K562 (cell line): Measurements from ENCODE around the gene UBA1. TPM values are rescaled to one million over a fixed set of nuclear protein-coding genes. Genes with fewer than 3 reads are reported as not detected.

Source experiments
- ATAC-seq: fragments of 200-7000 bp; cut with Tn5 transposase; 3 replicates; pipeline ENCODE4 v1.9.1; 2020; ENCODE audit warnings: moderate library complexity
- BruUV-seq: library from RNA; stranded (reverse); fragments of 400-500 nt; replicated peaks from 2 replicates; lab custom pipeline; 2021; lab: Mats Ljungman, UMichigan
- CTCF ChIA-PET: fragments of 300-600 bp; formaldehyde crosslinking; extraction: SDS; loops from one replicate; lab custom pipeline; 2021; ENCODE audit warnings: low intra/inter-chr PET ratio; lab: Yijun Ruan, JAX
- POLR2A ChIA-PET: fragments of 300-600, 350-650 bp; sonication (Branson Sonifier 250); formaldehyde crosslinking; extraction: SDS; loops from one replicate; lab custom pipeline; 2021; ENCODE audit warnings: antibody characterized with exemption, inconsistent platforms; lab: Yijun Ruan, JAX
- DNase-seq, 4 experiments: peaks; one replicate each; pipeline versions ENCODE4 v3.0.0 to v3.0.0-alpha.2; 2011 to 2018; ENCODE audit warnings: low spot score in 3 of 4, mixed read lengths in 3 of 4; ENCODE audit errors: extremely low read depth in 1 of 4
- FAIRE-seq: peaks from 2 replicates; lab custom pipeline; 2011; peaks lifted over from hg19 to GRCh38; lab: Jason Lieb, UNC
- H2AFZ ChIP-seq: 2 replicates; pipeline ENCODE4 v1.6.0; 2011; ENCODE audit warnings: low read depth, low read length, control low read depth, inconsistent platforms
- H3K27ac ChIP-seq: fragments of 200-600 bp; 3 replicates; pipeline ENCODE4 v1.8.0; 2011; ENCODE audit warnings: low read depth, mild to moderate bottlenecking, control low read depth, inconsistent platforms, low read length, moderate library complexity, mixed read lengths; ENCODE audit errors: extremely low read depth
- H3K27me3 ChIP-seq, 2 experiments: fragments of 300-600 bp in 1 of 2; 2 replicates in 1 of 2; 3 replicates in 1 of 2; pipeline versions ENCODE4 v1.6.0 to v1.8.0; 2011; ENCODE audit warnings: inconsistent platforms in 2 of 2, low read length in 2 of 2, mild to moderate bottlenecking in 1 of 2, mixed read lengths in 1 of 2, moderate library complexity in 1 of 2; ENCODE audit not compliant: control insufficient read depth in 2 of 2, insufficient read depth in 2 of 2
- H3K36me3 ChIP-seq: fragments of 300-600 bp; 3 replicates; pipeline ENCODE4 v1.8.0; 2011; ENCODE audit warnings: mild to moderate bottlenecking, low read length, inconsistent platforms; ENCODE audit not compliant: control insufficient read depth, insufficient read depth
- H3K4me1 ChIP-seq, 2 experiments: fragments of 200-600 bp in 1 of 2; replicated peaks in 1 of 2; 2 replicates in 1 of 2; 3 replicates in 1 of 2; pipeline versions ENCODE4 v1.5.1 to v1.8.0; 2011; ENCODE audit warnings: inconsistent platforms in 2 of 2, low read length in 2 of 2, mild to moderate bottlenecking in 1 of 2, mixed read lengths in 1 of 2, moderate library complexity in 1 of 2; ENCODE audit not compliant: control insufficient read depth in 2 of 2, insufficient read depth in 2 of 2
- H3K4me2 ChIP-seq: 2 replicates; pipeline ENCODE4 v1.6.1; 2011; ENCODE audit warnings: low read length, control low read depth, inconsistent platforms, mixed read lengths; ENCODE audit not compliant: insufficient read depth
- H3K4me3 ChIP-seq: fragments of 200-600 bp; sonication (generic), shearing (Covaris generic); 2 replicates; pipeline ENCODE4 v1.5.1; 2016; ENCODE audit warnings: control low read depth, inconsistent platforms
- H3K79me2 ChIP-seq: fragments of 200-600 bp; 3 replicates; pipeline ENCODE4 v1.8.0; 2011; ENCODE audit warnings: low read length, inconsistent platforms; ENCODE audit not compliant: control insufficient read depth, insufficient read depth
- H3K9ac ChIP-seq, 2 experiments: 2 replicates each; pipeline versions ENCODE4 v1.6.0 to v1.6.1; 2011; ENCODE audit warnings: low read depth in 2 of 2, low read length in 2 of 2, control low read depth in 1 of 2, inconsistent platforms in 1 of 2, mild to moderate bottlenecking in 1 of 2, mixed read lengths in 1 of 2; ENCODE audit not compliant: insufficient read depth in 1 of 2
- H3K9me1 ChIP-seq: one replicate; pipeline ENCODE4 v1.6.0; 2011; ENCODE audit warnings: inconsistent platforms, mild to moderate bottlenecking, low read length, moderate library complexity; ENCODE audit not compliant: control insufficient read depth, insufficient read depth
- H3K9me3 ChIP-seq: replicated peaks from 2 replicates; pipeline ENCODE4 v1.5.1; 2011; ENCODE audit warnings: low read depth, low read length, inconsistent platforms; ENCODE audit not compliant: control insufficient read depth, insufficient read depth
- H4K20me1 ChIP-seq: replicated peaks from 2 replicates; pipeline ENCODE4 v1.6.1; 2011; ENCODE audit warnings: low read length, inconsistent platforms, mixed read lengths; ENCODE audit not compliant: control insufficient read depth, insufficient read depth
- HDAC8 ChIP-seq: fragments of 450-650 bp; IDR thresholded peaks from 2 replicates; pipeline ENCODE4 v1.6.1; 2016; ENCODE audit warnings: mild to moderate bottlenecking, missing genetic modification characterization, moderate library complexity, missing compliant biosample characterization
- MEF2A ChIP-seq: IDR thresholded peaks from 2 replicates; pipeline ENCODE4 v1.6.1; 2011; ENCODE audit warnings: low read depth, mild to moderate bottlenecking, low read length, moderate library complexity; ENCODE audit not compliant: control insufficient read depth
- STAG1 ChIP-seq: sonication (generic); formaldehyde crosslinking; IDR thresholded peaks from 2 replicates; pipeline ENCODE4 v1.5.0; 2020; ENCODE audit warnings: missing genetic modification reagents, borderline replicate concordance
- TCF7 ChIP-seq: sonication (generic); IDR thresholded peaks from 2 replicates; pipeline ENCODE4 v1.6.1; 2016; ENCODE audit warnings: antibody characterized with exemption, borderline replicate concordance
- ZNF263 ChIP-seq: sonication (generic); formaldehyde crosslinking; IDR thresholded peaks from 2 replicates; pipeline ENCODE4 v1.8.0; 2022; ENCODE audit warnings: mild to moderate bottlenecking, missing genetic modification reagents, borderline replicate concordance
- WGBS: fragments of 100-300 bp; shearing (Covaris generic); methylation state at CpG from one replicate; pipeline ENCODE4 v1.1.6; 2016; ENCODE audit warnings: low coverage, mixed read lengths; ENCODE audit not compliant: insufficient coverage; ENCODE audit errors: missing lambda C conversion rate; 5-methylcytosine and 5-hydroxymethylcytosine counted together
- in situ Hi-C: fragments of 300-500 bp; cut with MboI; formaldehyde crosslinking; loops from 4 replicates; pipeline ENCODE4 v1.15.0; 2018; ENCODE audit warnings: inconsistent platforms, mixed read lengths
- intact Hi-C: fragments of 100-400 bp; cut with micrococcal nuclease; formaldehyde crosslinking; loops from 2 replicates; pipeline ENCODE4 v1.14.2; 2022
- polyA plus RNA-seq, 8 experiments: library from polyadenylated mRNA; depleted of rRNA in 4 of 8; stranded (reverse) in 5 of 8; unstranded in 3 of 8; fragments of >200 nt; fragmentation: Nextera tagmentation in 2 of 8; fragmentation: Illumina TruSeq in 1 of 8; extraction: Ambion mirVana in 2 of 8; extraction: Trizol in 1 of 8; gene quantifications; 2 replicates each; pipeline versions ENCODE4 v1.2.1 to v1.2.3, GENCODE V29; 2011 to 2014; ENCODE audit warnings: inconsistent platforms in 1 of 8, missing spikeins in 1 of 8
- total RNA-seq, 7 experiments: library from RNA; depleted of rRNA in 6 of 7; stranded (reverse); fragments of >200 nt in 6 of 7; fragmentation: Illumina TruSeq in 2 of 7; extraction: Trizol in 2 of 7; gene quantifications; 2 replicates each; pipeline versions ENCODE4 v1.2.1 to v1.2.3, GENCODE V29; 2011 to 2021; ENCODE audit warnings: low replicate concordance in 1 of 7
- TF ChIP-seq, protein P1 (sequence below): fragments of 450-650 bp; conservative IDR thresholded peaks from 2 replicates; pipeline ENCODE4 v1.6.1; 2016; ENCODE audit warnings: missing genetic modification characterization, low read depth, mild to moderate bottlenecking, control low read depth, missing compliant biosample characterization
- TF ChIP-seq, protein P2 (sequence below): fragments of 450-650 bp; formaldehyde crosslinking; IDR thresholded peaks from 2 replicates; pipeline ENCODE4 v1.4.0; 2020; ENCODE audit warnings: mild to moderate bottlenecking, moderate library complexity
- TF ChIP-seq, protein P3 (sequence below): sonication (generic); formaldehyde crosslinking; IDR thresholded peaks from 2 replicates; pipeline ENCODE4 v1.8.0; 2022; ENCODE audit warnings: missing genetic modification reagents, mild to moderate bottlenecking, borderline replicate concordance
- TF ChIP-seq, protein P4 (sequence below): sonication (generic); formaldehyde crosslinking; IDR thresholded peaks from 2 replicates; pipeline ENCODE4 v1.8.0; 2022; ENCODE audit warnings: mild to moderate bottlenecking, missing genetic modification reagents
- TF ChIP-seq, protein P5 (sequence below): fragments of 450-650 bp; IDR thresholded peaks from 2 replicates; pipeline ENCODE4 v1.6.1; 2016; ENCODE audit warnings: mild to moderate bottlenecking
- TF ChIP-seq, protein P6 (sequence below): sonication (generic); formaldehyde crosslinking; IDR thresholded peaks from 2 replicates; pipeline ENCODE4 v1.8.1; 2023; ENCODE audit warnings: mild to moderate bottlenecking, missing genetic modification reagents

Gene UBA1
- total and polyA plus RNA-seq, 9 of the 15 experiments (the other 6 are each of a cell fraction or from before 2014, with no cell fraction given) = 32.0 to 174 (median 93.6) TPM

DNA sequence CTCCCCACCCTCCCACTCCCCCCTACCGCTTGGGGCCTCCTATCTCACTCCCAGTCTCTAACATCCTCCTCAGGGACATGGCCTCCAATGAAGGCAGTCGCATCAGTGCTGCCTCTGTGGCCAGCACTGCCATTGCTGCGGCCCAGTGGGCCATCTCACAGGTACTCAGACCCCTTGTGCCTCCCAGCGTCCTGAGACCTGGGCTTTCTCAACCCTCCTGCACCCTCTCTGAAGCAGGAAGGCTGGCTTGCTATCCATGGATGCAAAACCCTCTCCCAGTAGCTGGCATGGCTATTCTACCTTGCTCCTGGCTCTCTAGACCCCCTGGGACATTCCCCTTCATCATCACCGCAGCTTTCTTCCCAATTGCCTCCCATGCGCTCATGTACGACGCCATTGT, 13.3 kb upstream of the UBA1 start:
- 97% methylated on average over 7 of the region's 8 CpGs for WGBS
- Histone ChIP-seq H3K4me3 (no peak overlapping the region), H3K79me2 (no peaks in the 10 kb centered on the region), H3K9me1 (no peaks in the 10 kb centered on the region), H3K9ac (no peak overlapping the region), H2AFZ (no peak overlapping the region), H3K27me3 (no peaks in the 10 kb centered on the region), H3K4me2 (no peak overlapping the region), H3K4me1 (no peaks in the 10 kb centered on the region), H3K9me3 (no peaks in the 10 kb centered on the region), H3K27ac (no peak overlapping the region), H4K20me1 (peaks cover 4% of the 10 kb centered on the region; the same call in 1 of the 2 replicates), H3K36me3 (peaks cover 80% of the 10 kb centered on the region; the same call in 2 of the 3 replicates)
- no peak for DNase-seq
- intact Hi-C loops (no loop called here), in situ Hi-C loops (no loop called here)
- no peak for TF ChIP-seq STAG1
- TF ChIP-seq ZNF263 (CRISPR knock-in tag) = no peak
- TF ChIP-seq, protein P1, sequence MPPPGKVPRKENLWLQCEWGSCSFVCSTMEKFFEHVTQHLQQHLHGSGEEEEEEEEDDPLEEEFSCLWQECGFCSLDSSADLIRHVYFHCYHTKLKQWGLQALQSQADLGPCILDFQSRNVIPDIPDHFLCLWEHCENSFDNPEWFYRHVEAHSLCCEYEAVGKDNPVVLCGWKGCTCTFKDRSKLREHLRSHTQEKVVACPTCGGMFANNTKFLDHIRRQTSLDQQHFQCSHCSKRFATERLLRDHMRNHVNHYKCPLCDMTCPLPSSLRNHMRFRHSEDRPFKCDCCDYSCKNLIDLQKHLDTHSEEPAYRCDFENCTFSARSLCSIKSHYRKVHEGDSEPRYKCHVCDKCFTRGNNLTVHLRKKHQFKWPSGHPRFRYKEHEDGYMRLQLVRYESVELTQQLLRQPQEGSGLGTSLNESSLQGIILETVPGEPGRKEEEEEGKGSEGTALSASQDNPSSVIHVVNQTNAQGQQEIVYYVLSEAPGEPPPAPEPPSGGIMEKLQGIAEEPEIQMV (tag) = no peak
- TF ChIP-seq, protein P2, sequence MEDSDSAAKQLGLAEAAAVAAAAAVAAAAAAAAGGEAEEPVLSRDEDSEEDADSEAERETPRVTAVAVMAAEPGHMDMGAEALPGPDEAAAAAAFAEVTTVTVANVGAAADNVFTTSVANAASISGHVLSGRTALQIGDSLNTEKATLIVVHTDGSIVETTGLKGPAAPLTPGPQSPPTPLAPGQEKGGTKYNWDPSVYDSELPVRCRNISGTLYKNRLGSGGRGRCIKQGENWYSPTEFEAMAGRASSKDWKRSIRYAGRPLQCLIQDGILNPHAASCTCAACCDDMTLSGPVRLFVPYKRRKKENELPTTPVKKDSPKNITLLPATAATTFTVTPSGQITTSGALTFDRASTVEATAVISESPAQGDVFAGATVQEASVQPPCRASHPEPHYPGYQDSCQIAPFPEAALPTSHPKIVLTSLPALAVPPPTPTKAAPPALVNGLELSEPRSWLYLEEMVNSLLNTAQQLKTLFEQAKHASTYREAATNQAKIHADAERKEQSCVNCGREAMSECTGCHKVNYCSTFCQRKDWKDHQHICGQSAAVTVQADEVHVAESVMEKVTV = no peak
- no peak for TF ChIP-seq HDAC8 (tag)
- TF ChIP-seq TCF7 = no peak
- TF ChIP-seq, protein P3, sequence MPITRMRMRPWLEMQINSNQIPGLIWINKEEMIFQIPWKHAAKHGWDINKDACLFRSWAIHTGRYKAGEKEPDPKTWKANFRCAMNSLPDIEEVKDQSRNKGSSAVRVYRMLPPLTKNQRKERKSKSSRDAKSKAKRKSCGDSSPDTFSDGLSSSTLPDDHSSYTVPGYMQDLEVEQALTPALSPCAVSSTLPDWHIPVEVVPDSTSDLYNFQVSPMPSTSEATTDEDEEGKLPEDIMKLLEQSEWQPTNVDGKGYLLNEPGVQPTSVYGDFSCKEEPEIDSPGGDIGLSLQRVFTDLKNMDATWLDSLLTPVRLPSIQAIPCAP (CRISPR knock-in tag) = no peak
- TF ChIP-seq, protein P4, sequence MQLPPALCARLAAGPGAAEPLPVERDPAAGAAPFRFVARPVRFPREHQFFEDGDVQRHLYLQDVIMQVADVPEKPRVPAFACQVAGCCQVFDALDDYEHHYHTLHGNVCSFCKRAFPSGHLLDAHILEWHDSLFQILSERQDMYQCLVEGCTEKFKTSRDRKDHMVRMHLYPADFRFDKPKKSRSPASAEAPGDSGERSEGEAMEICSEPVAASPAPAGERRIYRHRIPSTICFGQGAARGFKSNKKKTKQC (CRISPR knock-in tag) = no peak
- TF ChIP-seq, protein P5, sequence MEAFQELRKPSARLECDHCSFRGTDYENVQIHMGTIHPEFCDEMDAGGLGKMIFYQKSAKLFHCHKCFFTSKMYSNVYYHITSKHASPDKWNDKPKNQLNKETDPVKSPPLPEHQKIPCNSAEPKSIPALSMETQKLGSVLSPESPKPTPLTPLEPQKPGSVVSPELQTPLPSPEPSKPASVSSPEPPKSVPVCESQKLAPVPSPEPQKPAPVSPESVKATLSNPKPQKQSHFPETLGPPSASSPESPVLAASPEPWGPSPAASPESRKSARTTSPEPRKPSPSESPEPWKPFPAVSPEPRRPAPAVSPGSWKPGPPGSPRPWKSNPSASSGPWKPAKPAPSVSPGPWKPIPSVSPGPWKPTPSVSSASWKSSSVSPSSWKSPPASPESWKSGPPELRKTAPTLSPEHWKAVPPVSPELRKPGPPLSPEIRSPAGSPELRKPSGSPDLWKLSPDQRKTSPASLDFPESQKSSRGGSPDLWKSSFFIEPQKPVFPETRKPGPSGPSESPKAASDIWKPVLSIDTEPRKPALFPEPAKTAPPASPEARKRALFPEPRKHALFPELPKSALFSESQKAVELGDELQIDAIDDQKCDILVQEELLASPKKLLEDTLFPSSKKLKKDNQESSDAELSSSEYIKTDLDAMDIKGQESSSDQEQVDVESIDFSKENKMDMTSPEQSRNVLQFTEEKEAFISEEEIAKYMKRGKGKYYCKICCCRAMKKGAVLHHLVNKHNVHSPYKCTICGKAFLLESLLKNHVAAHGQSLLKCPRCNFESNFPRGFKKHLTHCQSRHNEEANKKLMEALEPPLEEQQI = no peak
- TF ChIP-seq MEF2A = no peak
- TF ChIP-seq, protein P6, sequence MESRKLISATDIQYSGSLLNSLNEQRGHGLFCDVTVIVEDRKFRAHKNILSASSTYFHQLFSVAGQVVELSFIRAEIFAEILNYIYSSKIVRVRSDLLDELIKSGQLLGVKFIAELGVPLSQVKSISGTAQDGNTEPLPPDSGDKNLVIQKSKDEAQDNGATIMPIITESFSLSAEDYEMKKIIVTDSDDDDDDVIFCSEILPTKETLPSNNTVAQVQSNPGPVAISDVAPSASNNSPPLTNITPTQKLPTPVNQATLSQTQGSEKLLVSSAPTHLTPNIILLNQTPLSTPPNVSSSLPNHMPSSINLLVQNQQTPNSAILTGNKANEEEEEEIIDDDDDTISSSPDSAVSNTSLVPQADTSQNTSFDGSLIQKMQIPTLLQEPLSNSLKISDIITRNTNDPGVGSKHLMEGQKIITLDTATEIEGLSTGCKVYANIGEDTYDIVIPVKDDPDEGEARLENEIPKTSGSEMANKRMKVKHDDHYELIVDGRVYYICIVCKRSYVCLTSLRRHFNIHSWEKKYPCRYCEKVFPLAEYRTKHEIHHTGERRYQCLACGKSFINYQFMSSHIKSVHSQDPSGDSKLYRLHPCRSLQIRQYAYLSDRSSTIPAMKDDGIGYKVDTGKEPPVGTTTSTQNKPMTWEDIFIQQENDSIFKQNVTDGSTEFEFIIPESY (CRISPR knock-in tag) = no peak
- BruUV-seq = no TSS peak
- CTCF ChIA-PET = no interaction called here
- no peak for ATAC-seq
- no peak for FAIRE-seq
- POLR2A ChIA-PET = interaction anchor here (0.9 kb wide), 1 partner anchor 8 kb away, joined by 3 read pairs; no protein-coding TSS in a partner anchor
